ENCODE measurements around the gene MYCT1.
"Not testable (repeated sequence)": the region's sequence is repeated elsewhere in the genome, so short reads cannot be mapped to it uniquely, and the experiment has no call there.

The MYCT1 gene, protein sequence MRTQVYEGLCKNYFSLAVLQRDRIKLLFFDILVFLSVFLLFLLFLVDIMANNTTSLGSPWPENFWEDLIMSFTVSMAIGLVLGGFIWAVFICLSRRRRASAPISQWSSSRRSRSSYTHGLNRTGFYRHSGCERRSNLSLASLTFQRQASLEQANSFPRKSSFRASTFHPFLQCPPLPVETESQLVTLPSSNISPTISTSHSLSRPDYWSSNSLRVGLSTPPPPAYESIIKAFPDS

DNA sequence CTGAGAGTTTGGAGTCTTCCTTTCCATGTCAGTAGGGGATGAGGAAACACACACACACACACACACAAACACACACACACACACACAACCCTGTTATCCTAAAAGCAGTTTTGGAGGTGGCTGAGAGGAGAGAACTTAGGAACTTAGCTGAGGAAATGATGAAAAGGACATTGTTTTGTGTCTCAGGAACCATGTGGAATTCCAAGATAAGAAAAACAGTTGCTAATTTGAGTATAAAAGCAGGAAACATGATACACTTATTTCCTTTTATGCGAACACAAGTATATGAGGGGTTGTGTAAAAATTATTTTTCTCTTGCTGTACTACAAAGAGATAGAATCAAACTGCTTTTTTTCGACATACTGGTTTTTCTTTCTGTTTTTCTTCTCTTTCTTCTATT is at the start of gene MYCT1:
Gene MYCT1, plus strand, starts transcription at position 264 of the 400 bp plus-strand sequence. Its CDS starts 6 bp downstream, at position 270.
- no peaks in the 10 kb centered on the region for H3K36me3 Mint-ChIP-seq
- no peak for ATAC-seq
- H3K4me1 Mint-ChIP-seq = no peaks in the 10 kb centered on the region
- no peak within 1 kb of the TSS for H3K4me3 Mint-ChIP-seq
- peaks cover 9% of the 10 kb centered on the region for H3K27me3 Mint-ChIP-seq
- no peak within 1 kb of the TSS for H3K27ac Mint-ChIP-seq
- H3K9me3 Mint-ChIP-seq = peaks cover 3% of the 10 kb centered on the region

DNA sequence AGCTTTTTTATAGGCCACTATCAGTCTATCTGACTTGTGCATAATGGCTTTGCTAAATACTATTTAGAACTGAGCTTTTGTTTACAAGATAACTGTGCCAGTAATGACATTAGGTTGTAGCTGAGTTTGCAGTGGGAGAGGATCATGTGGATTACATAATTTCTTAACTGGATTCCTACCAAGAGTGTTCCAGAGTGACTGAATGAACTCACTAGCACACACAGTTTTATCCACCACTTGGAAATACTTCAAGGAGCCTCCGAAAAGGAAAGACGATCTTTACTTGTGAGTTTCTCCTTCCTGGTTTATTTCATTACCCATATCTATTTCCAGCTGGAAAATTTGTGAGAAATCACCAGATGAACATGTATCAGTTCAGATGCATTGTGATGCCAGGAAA is 49.6 kb upstream of the MYCT1 start:
- no peaks in the 10 kb centered on the region for H3K9me3 Mint-ChIP-seq
- peaks cover 28% of the 10 kb centered on the region for H3K27me3 Mint-ChIP-seq
- H3K27ac Mint-ChIP-seq = no peak overlapping the region
- no peak overlapping the region for H3K4me3 Mint-ChIP-seq
- no peak for ATAC-seq
- H3K4me1 Mint-ChIP-seq = no peaks in the 10 kb centered on the region
- H3K36me3 Mint-ChIP-seq = no peaks in the 10 kb centered on the region

DNA sequence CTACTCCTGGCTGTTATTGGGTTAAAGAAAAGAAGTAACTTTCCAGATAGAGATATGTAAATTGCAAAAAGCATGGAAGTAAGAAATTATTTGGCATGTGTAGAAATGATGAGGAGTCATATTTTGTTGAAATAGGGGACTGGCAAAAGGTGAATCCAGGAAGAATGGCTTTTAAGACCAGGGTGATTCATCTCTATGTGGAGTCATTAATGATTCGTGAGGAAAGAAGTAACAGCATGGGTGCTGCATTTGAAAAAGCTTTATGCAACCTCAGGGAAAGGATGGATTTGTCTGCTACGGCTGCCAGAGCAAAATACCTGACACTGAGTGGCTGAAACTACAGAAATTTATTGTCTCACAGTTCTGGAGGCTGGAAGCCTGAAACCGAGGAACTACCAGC is 45.7 kb upstream of the MYCT1 start:
- no peak for ATAC-seq
- no peaks in the 10 kb centered on the region for H3K4me1 Mint-ChIP-seq
- H3K27ac Mint-ChIP-seq = no peak overlapping the region
- H3K27me3 Mint-ChIP-seq = peaks cover 13% of the 10 kb centered on the region
- H3K9me3 Mint-ChIP-seq = no peaks in the 10 kb centered on the region
- no peaks in the 10 kb centered on the region for H3K36me3 Mint-ChIP-seq
- no peak overlapping the region for H3K4me3 Mint-ChIP-seq

DNA sequence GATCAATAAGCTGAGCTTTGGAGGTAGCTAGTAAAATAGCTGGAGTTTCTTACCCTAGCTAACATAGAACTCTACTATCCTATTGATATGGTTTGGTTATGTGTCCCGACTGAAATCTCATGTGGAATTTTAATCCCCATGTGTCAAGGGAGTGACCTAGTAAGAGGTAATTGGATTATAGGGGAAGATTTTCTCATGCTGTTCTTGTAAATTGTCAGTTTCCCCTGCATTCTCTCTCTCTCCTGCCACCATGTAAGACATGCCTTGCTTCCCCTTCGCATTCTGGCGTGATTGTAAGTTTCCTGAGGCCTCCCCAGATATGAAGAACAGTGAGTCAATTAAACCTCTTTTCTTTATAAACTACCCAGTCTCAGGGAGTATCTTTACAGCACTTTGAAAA is 35.9 kb upstream of the MYCT1 start:
- Mint-ChIP-seq H3K4me1 (no peaks in the 10 kb centered on the region), H3K9me3 (peaks cover 2% of the 10 kb centered on the region), H3K4me3 (no peak overlapping the region), H3K27me3 (no peaks in the 10 kb centered on the region), H3K27ac (no peak overlapping the region), H3K36me3 (no peaks in the 10 kb centered on the region)
- no peak for ATAC-seq

DNA sequence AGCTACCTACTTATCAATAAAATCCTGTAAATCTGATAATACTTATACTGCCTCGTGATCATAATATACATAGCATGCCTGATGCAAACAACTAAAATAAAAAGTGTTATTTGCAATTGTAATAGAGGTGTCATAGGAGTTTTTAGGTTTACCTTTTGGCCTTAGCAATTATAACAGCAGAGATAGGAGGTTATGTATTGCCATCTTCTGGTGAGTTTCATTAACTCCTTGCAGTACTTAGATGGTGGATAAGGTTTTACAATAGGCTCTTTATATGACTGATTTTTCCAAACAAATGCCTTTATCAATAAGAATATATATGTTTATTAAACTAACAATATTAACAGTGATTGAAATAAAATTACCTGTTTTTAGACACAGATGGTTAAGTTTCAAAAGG is 27.8 kb upstream of the MYCT1 start:
- peaks cover 3% of the 10 kb centered on the region for H3K9me3 Mint-ChIP-seq
- H3K27ac Mint-ChIP-seq = no peak overlapping the region
- H3K27me3 Mint-ChIP-seq = no peaks in the 10 kb centered on the region
- H3K4me1 Mint-ChIP-seq = no peaks in the 10 kb centered on the region
- ATAC-seq = no peak
- no peak overlapping the region for H3K4me3 Mint-ChIP-seq
- no peaks in the 10 kb centered on the region for H3K36me3 Mint-ChIP-seq

DNA sequence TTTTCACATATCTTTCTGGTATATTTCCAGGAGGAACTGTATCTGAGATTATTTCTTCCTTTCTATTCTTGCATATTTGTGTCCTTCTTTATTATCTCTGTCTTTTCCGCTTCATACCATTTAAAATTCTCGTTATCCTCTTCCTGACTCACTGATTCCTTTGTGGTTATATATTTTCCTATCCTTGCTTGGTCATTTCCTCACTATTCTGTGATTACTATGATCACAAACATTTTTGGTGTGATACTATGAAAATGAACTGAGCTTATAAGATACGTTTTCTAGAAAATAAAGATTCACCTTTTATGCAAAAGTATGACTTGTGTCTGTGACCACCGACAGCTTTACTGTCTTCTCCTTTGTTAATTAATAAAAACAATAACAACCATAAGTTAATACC is 26.5 kb upstream of the MYCT1 start:
- Mint-ChIP-seq H3K27me3 (no peaks in the 10 kb centered on the region), H3K4me1 (no peaks in the 10 kb centered on the region), H3K9me3 (peaks cover 3% of the 10 kb centered on the region), H3K36me3 (no peaks in the 10 kb centered on the region), H3K27ac (no peak overlapping the region), H3K4me3 (no peak overlapping the region)
- no peak for ATAC-seq

DNA sequence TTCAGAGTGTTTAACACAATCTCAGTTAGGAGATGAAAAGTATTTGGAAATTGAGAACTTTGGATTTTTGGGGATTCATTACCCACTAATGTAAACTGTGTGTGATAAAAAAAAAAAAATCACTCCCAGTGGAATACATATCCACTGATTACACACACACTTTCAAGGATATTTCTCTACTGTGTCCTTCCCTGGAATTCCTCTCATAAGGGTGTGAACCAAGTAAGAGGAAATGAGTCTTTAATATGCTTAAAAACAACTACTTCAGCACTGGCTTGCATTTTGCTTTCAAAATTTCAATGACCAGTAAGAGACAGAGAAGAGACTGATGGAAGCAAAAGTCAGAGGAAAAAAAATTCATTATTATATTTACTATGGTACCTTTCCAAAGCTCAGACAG is 24.5 kb upstream of the MYCT1 start:
- no peak overlapping the region for H3K4me3 Mint-ChIP-seq
- no peaks in the 10 kb centered on the region for H3K27me3 Mint-ChIP-seq
- no peaks in the 10 kb centered on the region for H3K36me3 Mint-ChIP-seq
- no peak for ATAC-seq
- no peaks in the 10 kb centered on the region for H3K9me3 Mint-ChIP-seq
- no peaks in the 10 kb centered on the region for H3K4me1 Mint-ChIP-seq
- H3K27ac Mint-ChIP-seq = no peak overlapping the region

DNA sequence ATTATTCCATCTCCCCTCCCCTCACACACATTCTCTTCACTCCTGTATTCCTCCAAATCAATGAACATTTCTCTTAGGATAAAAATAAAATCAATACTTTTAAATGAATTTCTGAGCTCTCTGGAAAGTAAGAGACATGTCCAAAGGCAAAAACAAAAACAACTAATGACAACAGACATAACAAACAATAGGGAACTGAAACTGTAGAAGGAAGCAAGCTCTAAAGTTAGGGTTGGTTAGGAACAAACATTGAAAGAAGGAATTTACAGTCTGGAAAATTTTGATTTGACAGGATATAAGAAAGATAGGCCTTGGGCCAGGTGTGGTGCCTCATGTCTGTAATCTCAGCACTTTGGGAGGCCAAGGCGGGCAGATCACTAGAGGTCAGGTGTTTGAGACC is 17.5 kb upstream of the MYCT1 start:
- Mint-ChIP-seq H3K27ac (no peak overlapping the region), H3K36me3 (no peaks in the 10 kb centered on the region), H3K4me1 (peaks cover 11% of the 10 kb centered on the region), H3K4me3 (no peak overlapping the region), H3K27me3 (peaks cover 21% of the 10 kb centered on the region), H3K9me3 (peaks cover 3% of the 10 kb centered on the region)
- ATAC-seq = no peak

DNA sequence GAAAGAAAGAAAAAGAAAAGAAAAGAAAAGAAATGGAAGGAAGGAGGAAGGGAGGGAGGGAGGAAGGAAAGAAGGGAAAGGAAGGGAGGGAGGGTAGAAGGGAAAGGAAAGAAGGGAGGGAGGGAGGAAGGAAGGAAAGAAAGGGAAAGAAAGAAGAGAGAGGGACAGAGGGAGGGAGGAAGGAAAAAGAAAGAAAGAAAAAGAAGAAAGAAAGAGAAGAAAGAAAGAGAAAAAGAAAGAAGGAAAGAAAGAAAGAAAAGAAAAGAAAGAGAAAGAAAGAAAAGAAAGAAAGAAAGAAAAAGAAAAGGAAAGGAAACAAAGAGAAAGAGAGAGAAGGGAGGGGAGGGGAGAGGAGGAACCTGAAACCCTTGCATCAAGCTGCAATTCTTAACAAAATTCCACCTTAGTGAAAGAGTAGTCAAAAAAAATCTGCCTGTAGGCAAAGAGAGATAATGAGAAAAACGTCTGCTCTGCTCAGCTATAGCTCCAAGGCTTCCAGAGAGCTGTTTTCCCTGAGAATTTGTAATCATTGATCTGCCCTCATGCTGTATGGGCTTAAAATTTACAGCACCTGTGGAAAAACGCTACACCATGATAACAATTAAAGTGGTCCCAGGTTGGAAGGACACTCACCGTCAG is 16.7 kb upstream of the MYCT1 start:
- H3K4me3 Mint-ChIP-seq = no peak overlapping the region
- H3K4me1 Mint-ChIP-seq = peaks cover 11% of the 10 kb centered on the region
- H3K27ac Mint-ChIP-seq = no peak overlapping the region
- ATAC-seq = no peak
- peaks cover 3% of the 10 kb centered on the region for H3K9me3 Mint-ChIP-seq
- H3K27me3 Mint-ChIP-seq = peaks cover 21% of the 10 kb centered on the region
- no peaks in the 10 kb centered on the region for H3K36me3 Mint-ChIP-seq

DNA sequence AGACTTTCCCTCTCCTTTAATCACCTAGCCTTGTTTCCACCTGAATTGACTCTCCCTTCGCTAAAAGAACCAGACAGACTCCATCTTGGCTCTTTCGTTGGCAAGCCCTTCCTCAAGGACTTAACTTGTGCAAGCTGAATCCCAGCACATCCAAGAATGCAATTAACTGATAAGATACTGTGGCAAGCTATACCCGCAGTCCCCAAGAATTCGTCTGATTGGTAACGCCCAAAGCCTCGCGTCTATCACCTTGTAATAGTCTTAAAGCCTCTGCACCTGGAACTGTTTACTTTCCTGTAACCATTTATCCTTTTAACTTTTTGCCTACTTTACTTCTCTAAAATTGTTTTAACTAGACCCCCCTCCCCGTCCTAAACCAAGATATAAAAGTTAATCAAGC is 15.6 kb upstream of the MYCT1 start:
- Mint-ChIP-seq H3K27me3 (peaks cover 21% of the 10 kb centered on the region), H3K36me3 (no peaks in the 10 kb centered on the region), H3K9me3 (peaks cover 3% of the 10 kb centered on the region), H3K4me1 (peaks cover 11% of the 10 kb centered on the region), H3K4me3 (no peak overlapping the region), H3K27ac (no peak overlapping the region)
- ATAC-seq = no peak

DNA sequence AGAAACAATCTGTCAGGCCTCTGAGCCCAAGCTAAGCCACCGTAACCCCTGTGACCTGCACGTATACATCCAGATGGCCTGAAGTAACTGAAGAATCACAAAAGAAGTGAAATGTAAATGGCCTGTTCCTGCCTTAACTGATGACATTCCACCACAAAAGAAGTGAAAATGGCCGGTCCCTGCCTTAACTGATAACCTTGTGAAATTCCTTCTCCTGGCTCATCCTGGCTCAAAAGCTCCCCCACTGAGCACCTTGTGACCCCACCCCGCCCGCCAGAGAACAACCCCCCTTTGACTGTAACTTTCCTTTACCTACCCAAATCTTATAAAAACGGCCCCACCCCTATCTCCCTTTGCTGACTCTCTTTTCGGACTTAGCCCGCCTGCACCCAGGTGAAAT is 14.8 kb upstream of the MYCT1 start:
- H3K4me1 Mint-ChIP-seq = peaks cover 11% of the 10 kb centered on the region
- ATAC-seq, H3K9me3 Mint-ChIP-seq, H3K27ac Mint-ChIP-seq, H3K36me3 Mint-ChIP-seq, H3K4me3 Mint-ChIP-seq: not testable (repeated sequence)
- peaks cover 21% of the 10 kb centered on the region for H3K27me3 Mint-ChIP-seq

DNA sequence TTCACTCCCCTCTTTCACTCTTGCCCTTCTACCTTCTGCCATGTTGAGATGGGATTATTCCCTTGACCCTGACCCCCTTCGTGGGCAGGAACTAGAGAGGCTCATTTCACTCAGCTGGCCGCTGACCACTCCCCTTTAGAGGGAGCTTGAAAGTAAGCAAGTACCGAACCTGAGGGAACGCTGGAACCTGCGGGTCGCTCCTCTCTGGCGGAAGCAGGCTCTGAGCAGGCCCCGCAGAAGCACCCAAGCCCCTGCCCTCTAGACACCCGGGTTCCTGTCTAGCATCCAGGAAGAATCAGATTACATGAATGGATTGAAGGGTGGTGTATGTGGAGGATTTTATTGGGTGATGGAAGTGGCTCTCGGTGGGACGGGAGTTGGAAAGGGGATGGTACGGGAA is 11.9 kb upstream of the MYCT1 start:
- Mint-ChIP-seq H3K27ac (no peak overlapping the region), H3K36me3 (no peaks in the 10 kb centered on the region), H3K4me1 (peaks cover 1% of the 10 kb centered on the region), H3K4me3 (no peak overlapping the region), H3K27me3 (peaks cover 6% of the 10 kb centered on the region), H3K9me3 (no peaks in the 10 kb centered on the region)
- peak; percentile 16 for ATAC-seq

DNA sequence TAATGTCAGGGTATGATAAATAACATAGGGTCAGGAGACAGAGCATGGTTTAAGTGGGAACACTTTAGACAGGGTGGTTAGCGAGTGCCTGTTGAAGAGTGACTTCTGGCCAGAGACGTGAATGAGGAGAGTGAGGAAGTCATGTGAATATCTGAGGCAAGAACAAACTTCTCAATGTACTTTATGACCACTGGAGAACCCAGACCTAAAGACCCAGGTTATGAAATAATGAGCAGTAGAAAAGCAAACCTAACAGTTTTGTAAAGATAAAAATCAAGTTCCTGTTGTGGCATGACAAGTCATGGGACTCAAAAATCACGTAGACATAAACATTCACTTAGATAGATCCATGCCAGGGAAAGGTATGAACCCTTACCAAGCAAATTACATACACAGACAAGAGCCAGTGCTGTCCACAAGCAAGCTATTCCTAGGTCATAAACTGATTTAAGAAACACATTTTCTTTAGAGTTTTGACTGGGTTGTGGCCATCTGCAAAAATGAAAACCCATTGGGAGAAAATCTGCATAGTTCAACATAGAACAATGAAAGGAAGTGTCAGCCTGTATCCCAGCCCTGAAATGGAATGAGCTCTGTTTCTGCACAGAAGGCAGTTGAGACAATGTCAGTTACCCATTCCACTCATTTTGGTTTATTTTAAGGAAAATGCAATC is 2.2 kb upstream of the MYCT1 start:
- ATAC-seq = no peak
- Mint-ChIP-seq H3K4me3 (no peak overlapping the region), H3K27me3 (peaks cover 9% of the 10 kb centered on the region), H3K9me3 (peaks cover 3% of the 10 kb centered on the region), H3K4me1 (no peaks in the 10 kb centered on the region), H3K36me3 (no peaks in the 10 kb centered on the region), H3K27ac (no peak overlapping the region)

DNA sequence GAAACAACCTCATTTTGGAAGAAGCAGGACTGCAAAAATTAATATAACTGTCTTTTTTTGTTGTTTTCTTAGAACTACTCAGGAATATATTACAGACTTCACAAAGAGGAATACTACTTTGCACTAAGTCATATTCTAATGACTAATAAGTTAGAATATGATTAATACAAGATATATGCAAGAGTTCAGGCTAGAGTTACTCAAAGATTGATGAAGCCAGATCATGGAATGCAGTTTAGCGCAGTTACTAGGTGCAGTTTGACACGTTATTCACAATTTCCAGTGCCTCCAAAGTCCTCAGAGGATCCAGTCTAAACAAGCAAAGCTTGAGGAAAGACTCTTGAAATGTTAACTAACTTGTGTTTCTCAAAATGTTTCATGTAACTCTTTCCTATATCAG is 1.2 kb upstream of the MYCT1 start:
- Mint-ChIP-seq H3K27me3 (peaks cover 9% of the 10 kb centered on the region), H3K4me1 (no peaks in the 10 kb centered on the region)
- ATAC-seq = no peak

DNA sequence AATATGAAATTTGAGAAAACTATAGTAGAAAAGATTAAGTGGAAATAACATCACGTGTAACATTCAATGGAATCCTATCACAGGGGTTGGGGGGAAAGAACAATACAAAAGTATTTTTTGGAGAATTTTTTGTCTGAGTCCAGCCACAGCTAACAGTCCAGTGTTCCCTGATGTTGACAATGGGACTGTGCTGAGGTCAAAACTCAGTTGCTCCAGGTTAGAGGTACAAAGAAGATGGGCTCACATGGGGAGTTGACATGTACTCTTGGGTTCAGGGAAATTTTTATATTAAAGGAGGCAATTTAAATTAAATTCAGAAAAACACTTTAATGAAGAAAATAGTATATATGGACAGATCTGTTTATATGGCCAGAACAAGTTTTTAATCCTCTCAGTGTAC is 995 bp downstream of the MYCT1 start:
- no peak for ATAC-seq
- Mint-ChIP-seq H3K4me1 (no peaks in the 10 kb centered on the region), H3K27ac (no peak overlapping the region), H3K9me3 (peaks cover 3% of the 10 kb centered on the region), H3K27me3 (peaks cover 9% of the 10 kb centered on the region), H3K4me3 (no peak overlapping the region), H3K36me3 (no peaks in the 10 kb centered on the region)

More for the DNA sequence above, 1.2 kb upstream of the MYCT1 start:
- H3K36me3 Mint-ChIP-seq = no peaks in the 10 kb centered on the region
- H3K27ac Mint-ChIP-seq = no peak overlapping the region
- peaks cover 3% of the 10 kb centered on the region for H3K9me3 Mint-ChIP-seq
- no peak overlapping the region for H3K4me3 Mint-ChIP-seq

DNA sequence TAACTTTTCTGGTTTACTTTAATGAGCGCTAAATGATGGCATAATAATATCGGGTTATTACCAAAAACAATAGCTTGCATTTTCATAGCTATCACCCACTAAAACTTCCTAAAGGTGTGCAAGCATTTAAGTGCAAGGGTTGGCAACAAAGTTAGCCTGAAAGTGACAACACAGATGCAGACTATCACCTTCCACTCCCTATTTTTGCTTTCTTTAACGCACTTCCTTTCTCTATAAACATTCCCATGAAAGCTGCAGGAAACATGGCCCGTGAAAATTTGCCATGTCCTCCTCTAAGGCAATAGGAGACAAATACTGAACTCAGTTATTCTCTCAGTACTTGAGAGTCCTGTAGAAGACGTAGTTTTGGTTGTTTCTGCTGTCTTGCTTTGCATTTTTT is 2.7 kb downstream of the MYCT1 start:
- H3K27me3 Mint-ChIP-seq = peaks cover 9% of the 10 kb centered on the region
- H3K36me3 Mint-ChIP-seq = no peaks in the 10 kb centered on the region
- H3K9me3 Mint-ChIP-seq = no peaks in the 10 kb centered on the region
- no peak overlapping the region for H3K4me3 Mint-ChIP-seq
- no peaks in the 10 kb centered on the region for H3K4me1 Mint-ChIP-seq
- H3K27ac Mint-ChIP-seq = no peak overlapping the region
- ATAC-seq = no peak
